T-helper 1 cell (primary cell): ENCODE data around the gene TBC1D3I.
"Not testable (repeated sequence)": the region's sequence is repeated elsewhere in the genome, so short reads cannot be mapped to it uniquely, and the experiment has no call there.

ENCODE experiments used
- DNase-seq, 5 donors: peaks; one replicate each; pipeline ENCODE4 v3.0.0-alpha.2; 2012 to 2020
- total RNA-seq, 4 donors: gene quantifications; one replicate each; lab custom pipeline; 2026; lab: John Stamatoyannopoulos, UW

Gene TBC1D3I
- 0 reads per million in 4 donors for total RNA-seq

DNA sequence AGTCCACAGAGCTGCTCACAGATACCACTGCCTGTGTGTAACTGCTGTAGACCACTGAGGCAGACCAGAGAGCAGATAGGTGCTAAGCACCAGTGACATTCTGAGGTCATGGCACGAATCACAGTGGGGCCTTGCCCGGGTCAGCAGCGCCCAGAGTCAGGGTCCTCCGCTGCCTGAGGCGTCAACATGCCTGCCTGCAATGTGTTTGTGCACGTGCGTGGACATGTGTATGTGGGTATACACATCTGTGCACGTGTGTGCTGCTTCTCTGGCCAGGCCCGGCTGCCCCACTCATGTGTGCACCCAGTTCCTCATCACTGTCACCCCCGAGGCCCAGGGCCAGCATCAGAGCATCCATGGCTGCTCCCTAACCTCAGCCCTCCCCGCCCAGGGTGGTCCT lies at the start of gene TBC1D3I:
Gene TBC1D3I (minus strand): TSS at position 101 of the 400 bp plus-strand sequence. CDS start 1,585 bp downstream, outside the sequence.
- not testable (repeated sequence) for DNase-seq

DNA sequence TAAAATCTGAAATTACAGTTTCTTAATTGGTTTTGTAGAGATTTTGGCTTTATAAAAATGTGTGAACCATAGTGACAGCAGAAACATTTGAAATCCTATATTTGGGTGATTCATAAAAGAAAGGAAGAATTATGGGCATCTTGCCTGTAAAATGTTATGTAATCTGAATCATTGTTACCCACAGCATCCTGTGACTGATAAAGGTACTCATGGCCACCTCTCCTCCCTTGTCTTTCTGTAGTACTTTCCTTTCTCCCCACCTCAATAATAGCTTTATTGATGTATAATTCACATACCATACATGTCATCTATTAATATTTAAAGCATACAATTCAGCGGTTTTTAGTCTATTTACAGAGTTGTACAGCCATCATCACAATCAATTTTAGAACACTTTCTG lies 30.8 kb upstream of the TBC1D3I start:
- DNase-seq: not testable (repeated sequence)

- DNase-seq: not testable (repeated sequence)
These were observed 25.7 kb upstream of the TBC1D3I start for GRCh38 chr17:36289965-36290612.

GRCh38 chr17:36284219-36284618 lies 19.8 kb upstream of the TBC1D3I start:
- not testable (repeated sequence) for DNase-seq

DNA sequence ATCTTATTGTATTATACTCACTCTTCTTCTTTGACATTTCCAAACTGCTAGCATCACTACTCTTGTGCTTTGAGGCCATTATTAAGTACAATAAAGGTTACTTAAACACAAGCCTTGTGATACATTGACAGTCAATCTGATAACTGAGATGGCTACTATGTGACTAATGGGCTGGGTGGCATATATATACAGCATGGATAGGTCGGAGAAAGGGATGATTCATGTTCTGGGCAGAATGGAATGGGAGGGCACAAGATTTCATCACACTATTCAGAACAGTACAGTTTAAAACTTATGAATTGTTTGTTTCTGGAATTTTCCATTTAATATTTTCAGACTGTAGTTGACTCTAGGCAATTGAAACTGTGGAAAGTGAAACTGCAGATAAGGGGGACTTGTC lies 18.9 kb upstream of the TBC1D3I start:
- not testable (repeated sequence) for DNase-seq

- DNase-seq: not testable (repeated sequence)
These were observed 22.3 kb downstream of the TBC1D3I start for GRCh38 chr17:36242046-36242445.

GRCh38 chr17:36229644-36230043 lies 34.7 kb downstream of the TBC1D3I start:
- not testable (repeated sequence) for DNase-seq

DNA sequence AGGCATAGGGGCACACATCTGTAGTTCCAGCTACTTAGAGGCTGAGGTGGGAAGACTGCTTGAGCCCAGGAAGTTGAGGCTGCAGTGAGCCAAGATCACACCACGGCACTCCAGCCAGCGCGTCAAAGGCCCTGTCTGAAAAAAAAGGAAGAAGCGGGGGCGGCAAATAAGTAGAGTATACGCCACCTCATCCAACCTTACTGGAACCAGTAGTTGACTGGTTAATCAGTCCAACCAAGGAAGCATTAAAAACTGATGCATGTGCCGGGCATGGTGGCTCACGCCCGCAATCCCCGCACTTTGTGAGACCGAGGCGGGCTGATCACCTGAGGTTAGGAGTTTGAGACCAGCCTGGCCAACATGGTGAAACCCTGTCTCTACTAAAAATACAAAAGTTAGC lies 41.4 kb downstream of the TBC1D3I start:
- not testable (repeated sequence) for DNase-seq

DNA sequence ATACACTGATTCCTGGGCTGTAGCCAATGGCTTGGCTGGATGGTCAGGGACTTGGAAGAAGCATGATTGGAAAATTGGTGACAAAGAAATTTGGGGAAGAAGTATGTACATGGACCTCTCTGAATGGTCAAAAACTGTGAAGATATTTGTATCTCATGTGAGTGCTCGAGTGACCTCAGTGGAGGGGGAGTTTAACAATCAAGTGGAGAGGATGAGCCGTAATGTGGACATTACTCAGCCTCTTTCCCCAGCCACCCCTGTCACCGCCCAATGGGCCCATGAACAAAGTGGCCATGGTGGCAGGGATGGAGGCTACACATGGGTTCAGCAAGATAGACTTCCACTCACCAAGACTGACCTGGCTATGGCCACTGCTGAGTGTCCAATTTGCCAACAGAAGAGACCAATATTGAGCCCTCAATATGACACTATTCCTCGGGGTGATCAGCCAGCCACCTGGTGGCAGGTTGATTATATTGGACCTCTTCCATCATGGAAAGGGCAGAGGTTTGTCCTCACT lies 42.7 kb downstream of the TBC1D3I start:
- not testable (repeated sequence) for DNase-seq

- not testable (repeated sequence) for DNase-seq
These were observed 43.4 kb downstream of the TBC1D3I start for GRCh38 chr17:36220737-36221580.

GRCh38 chr17:36219556-36219955 lies 44.8 kb downstream of the TBC1D3I start:
- not testable (repeated sequence) for DNase-seq

GRCh38 chr17:36215406-36216308 lies 48.7 kb downstream of the TBC1D3I start:
- not testable (repeated sequence) for DNase-seq

- no peak for DNase-seq
These were observed 49.5 kb downstream of the TBC1D3I start for GRCh38 chr17:36214918-36215317.

- no peak for DNase-seq
These were observed 50.7 kb downstream of the TBC1D3I start for GRCh38 chr17:36213695-36214094.

DNA sequence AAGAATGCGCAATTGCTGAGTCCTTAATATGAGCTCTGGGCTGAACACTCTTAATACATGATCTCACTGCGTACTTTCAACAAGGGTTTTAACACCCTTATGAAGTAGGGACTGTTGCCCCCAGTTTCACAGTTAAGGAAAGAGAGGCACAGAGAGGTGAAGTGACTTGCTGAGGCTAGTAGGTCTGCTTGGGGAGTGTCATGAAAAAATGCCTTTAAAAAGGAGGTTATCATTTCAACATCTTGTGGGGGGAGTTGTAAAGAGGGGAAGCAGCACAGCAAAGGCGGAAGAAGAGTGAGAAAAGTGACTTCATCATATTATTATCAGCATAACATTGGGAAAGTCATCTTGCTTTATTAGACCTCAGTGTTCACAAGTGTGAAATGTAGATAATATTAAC lies 51.4 kb downstream of the TBC1D3I start:
- no peak for DNase-seq

DNA sequence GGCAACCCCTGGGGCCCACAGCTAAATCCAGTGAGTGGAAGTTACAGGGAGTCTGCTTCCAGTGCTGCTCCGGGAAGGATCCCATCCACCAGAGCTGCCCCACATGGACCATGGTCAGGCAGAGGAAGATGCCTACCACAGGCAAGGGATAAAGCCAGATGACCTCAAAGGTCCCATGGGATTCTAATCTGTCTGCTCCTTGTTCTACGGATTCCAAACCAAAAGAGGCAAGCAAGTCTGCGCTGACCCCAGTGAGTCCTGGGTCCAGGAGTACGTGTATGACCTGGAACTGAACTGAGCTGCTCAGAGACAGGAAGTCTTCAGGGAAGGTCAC lies 52.1 kb downstream of the TBC1D3I start:
- DNase-seq: no peak

DNA sequence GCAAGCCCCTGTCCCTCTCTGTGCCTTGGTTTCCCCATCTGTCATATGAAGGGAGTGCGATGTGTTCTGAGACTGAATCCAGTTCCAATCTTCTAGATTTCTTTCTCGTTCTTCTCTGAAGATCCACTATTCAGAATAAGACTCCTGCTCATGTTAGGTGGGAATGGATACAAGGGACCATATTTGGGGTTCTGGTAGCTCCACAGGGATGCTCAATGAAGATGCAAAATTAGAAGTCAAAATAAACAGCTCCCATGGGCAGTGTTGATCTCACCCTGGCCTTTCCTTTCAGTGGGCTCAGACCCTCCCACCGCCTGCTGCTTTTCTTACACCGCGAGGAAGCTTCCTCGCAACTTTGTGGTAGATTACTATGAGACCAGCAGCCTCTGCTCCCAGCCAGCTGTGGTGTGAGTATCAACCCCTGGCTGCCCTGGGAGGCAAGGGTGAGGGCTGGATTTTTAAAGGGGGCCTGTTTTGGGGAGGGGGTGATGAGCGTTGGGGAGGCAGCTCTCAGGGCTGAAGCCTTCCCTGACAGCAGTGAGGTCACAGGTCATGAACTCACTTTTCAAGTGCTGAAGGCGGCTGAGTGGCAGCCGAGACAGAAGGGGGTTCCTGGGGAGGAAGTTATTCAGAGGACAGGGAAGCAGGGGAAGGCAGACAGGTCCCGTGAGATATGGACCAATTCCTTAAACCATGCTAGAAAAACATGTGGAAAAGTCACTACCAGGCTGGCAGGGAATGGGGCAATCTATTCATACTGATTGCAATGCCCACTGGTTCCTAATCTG lies 52.7 kb downstream of the TBC1D3I start:
- DNase-seq: not testable (repeated sequence)

- DNase-seq: not testable (repeated sequence)
These were observed 53.7 kb downstream of the TBC1D3I start, which contains the start of gene CCL4L2 for GRCh38 chr17:36210439-36211211. Gene CCL4L2, plus strand, starts transcription at chr17:36211063.

DNA sequence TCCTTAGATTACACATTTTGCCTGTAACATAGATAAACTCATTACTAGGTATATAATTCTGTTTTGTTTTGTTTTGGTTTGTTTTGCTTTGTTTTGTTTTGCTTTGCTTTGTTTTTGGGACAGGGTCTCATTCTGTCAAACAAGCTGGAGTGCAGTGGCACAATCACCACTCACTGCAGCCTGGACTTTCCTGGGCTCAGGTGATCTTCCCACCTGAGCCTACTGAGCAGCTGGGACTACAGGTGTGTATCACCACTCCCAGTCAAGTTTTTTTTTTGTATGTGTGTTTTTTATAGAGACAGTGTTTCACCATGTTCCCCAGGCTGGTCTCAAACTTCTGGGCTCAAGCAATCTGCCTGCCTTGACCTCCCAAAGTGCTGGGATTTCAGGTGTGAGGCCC lies 54.8 kb downstream of the TBC1D3I start:
- DNase-seq: no peak

DNA sequence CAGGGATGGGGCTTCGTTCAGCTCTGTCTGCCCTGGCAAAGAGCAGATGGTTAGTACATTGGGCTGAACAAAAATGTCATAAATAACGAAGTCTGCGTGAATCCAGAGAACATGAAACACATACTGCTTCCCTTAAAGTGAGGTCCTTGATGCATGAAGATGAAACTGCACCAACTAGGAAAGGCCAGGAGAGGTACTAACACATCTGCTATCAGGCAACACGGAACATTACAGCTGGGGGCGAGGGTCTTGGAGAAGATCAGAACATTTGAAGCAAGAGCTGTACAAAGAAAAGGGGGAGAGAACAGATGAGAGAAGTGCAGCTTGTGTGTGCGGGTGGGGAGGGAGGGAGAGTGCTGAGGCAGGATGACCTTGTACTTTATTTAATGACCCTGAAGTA lies 57.0 kb downstream of the TBC1D3I start:
- not testable (repeated sequence) for DNase-seq

DNA sequence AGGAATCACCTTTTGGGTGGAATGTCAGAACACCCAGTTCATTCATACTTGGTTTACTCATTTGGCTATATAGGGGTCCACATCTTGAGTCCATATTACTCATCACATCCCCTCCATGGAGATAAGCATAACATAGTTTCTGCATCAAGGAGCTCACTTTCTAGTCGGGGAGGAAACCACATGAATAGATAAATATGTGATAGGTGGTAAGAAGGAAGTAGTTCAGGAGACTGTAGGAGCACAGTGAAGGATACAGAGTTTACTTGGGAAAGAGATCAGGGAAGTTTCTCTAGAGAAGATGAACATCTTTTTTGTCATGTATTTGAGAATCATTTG lies 57.9 kb downstream of the TBC1D3I start:
- DNase-seq: not testable (repeated sequence)
